SK-N-SH (cell line): Measurements from ENCODE around the gene UGGT2. TPM values are rescaled to one million over a fixed set of nuclear protein-coding genes. Genes with fewer than 3 reads are reported as not detected.

Source experiments
- CTCF ChIA-PET: fragments of 300-600, 350-600 bp; formaldehyde crosslinking; extraction: SDS; loops from one replicate; lab custom pipeline; 2021; lab: Yijun Ruan, JAX
- POLR2A ChIA-PET: fragments of 350-600 bp; sonication (Branson Sonifier 250); formaldehyde crosslinking; extraction: SDS; loops from one replicate; lab custom pipeline; 2020; ENCODE audit warnings: antibody characterized with exemption, inconsistent platforms; lab: Yijun Ruan, JAX
- DNase-seq: peaks from one replicate; pipeline ENCODE4 v3.0.0; 2012
- H2AFZ ChIP-seq: fragments of 200-600 bp; sonication (generic); 2 replicates; pipeline ENCODE4 v1.8.1; 2016; ENCODE audit warnings: antibody characterized with exemption, mild to moderate bottlenecking, low read depth
- H3F3A ChIP-seq: fragments of 200-600 bp; sonication (generic); replicated peaks from 2 replicates; pipeline ENCODE3; 2016; ENCODE audit warnings: antibody characterized with exemption, mild to moderate bottlenecking; ENCODE audit not compliant: insufficient read depth
- H3K27ac ChIP-seq, 2 experiments: fragments of 200-500 bp in 1 of 2; fragments of 200-600 bp in 1 of 2; sonication (Bioruptor generic) in 1 of 2; sonication (generic), shearing (Covaris generic) in 1 of 2; 2 replicates each; pipeline versions ENCODE4 v1.5.1 to v1.6.1; 2014 to 2016; ENCODE audit warnings: low read depth in 2 of 2, inconsistent platforms in 1 of 2, low read length in 1 of 2, mild to moderate bottlenecking in 1 of 2, mixed read lengths in 1 of 2
- H3K27me3 ChIP-seq: fragments of 200-600 bp; sonication (generic), shearing (Covaris generic); 2 replicates; pipeline ENCODE4 v1.6.1; 2016; ENCODE audit warnings: mixed run types; ENCODE audit not compliant: insufficient read depth
- H3K36me3 ChIP-seq, 2 experiments: fragments of 200-500 bp in 1 of 2; fragments of 200-600 bp in 1 of 2; sonication (Bioruptor generic) in 1 of 2; sonication (generic) in 1 of 2; replicated peaks in 1 of 2; 2 replicates each; pipeline versions ENCODE3 to v1.5.1; 2014 to 2016; ENCODE audit warnings: low read length in 1 of 2, mild to moderate bottlenecking in 1 of 2; ENCODE audit not compliant: insufficient read depth in 2 of 2, control insufficient read depth in 1 of 2
- H3K4me1 ChIP-seq, 2 experiments: fragments of 200-500 bp in 1 of 2; fragments of 200-600 bp in 1 of 2; sonication (Bioruptor generic) in 1 of 2; sonication (generic), shearing (Covaris generic) in 1 of 2; 2 replicates each; pipeline versions ENCODE4 v1.5.1 to v1.6.1; 2014 to 2016; ENCODE audit warnings: low read depth in 1 of 2, low read length in 1 of 2, mixed run types in 1 of 2; ENCODE audit not compliant: insufficient read depth in 2 of 2, control insufficient read depth in 1 of 2
- H3K4me2 ChIP-seq: fragments of 200-600 bp; sonication (generic), shearing (Covaris generic); 2 replicates; pipeline ENCODE4 v1.6.1; 2017; ENCODE audit warnings: mixed run types
- H3K4me3 ChIP-seq, 2 experiments: fragments of 200-500 bp in 1 of 2; fragments of 200-600 bp in 1 of 2; sonication (Bioruptor generic) in 1 of 2; sonication (generic), shearing (Covaris generic) in 1 of 2; 2 replicates each; pipeline versions ENCODE4 v1.5.1 to v1.8.1; 2014 to 2016; ENCODE audit warnings: low read depth in 2 of 2, inconsistent platforms in 1 of 2, low read length in 1 of 2, mild to moderate bottlenecking in 1 of 2, mixed read lengths in 1 of 2, moderate library complexity in 1 of 2
- H3K79me2 ChIP-seq: fragments of 200-600 bp; sonication (generic); 2 replicates; pipeline ENCODE4 v1.8.1; 2017; ENCODE audit warnings: mild to moderate bottlenecking; ENCODE audit not compliant: insufficient read depth
- H3K9ac ChIP-seq: fragments of 200-600 bp; sonication (generic); 2 replicates; pipeline ENCODE4 v1.6.1; 2017; ENCODE audit warnings: mixed run types
- H3K9me2 ChIP-seq: fragments of 200-600 bp; sonication (generic); 2 replicates; pipeline ENCODE4 v1.6.1; 2017; ENCODE audit warnings: mixed run types
- H3K9me3 ChIP-seq: fragments of 200-600 bp; sonication (generic); 2 replicates; pipeline ENCODE4 v1.6.1; 2017; ENCODE audit warnings: mixed run types, mild to moderate bottlenecking, moderate library complexity
- H4K20me1 ChIP-seq: fragments of 200-600 bp; sonication (generic); 2 replicates; pipeline ENCODE4 v1.6.1; 2017; ENCODE audit warnings: mild to moderate bottlenecking, mixed run types; ENCODE audit not compliant: insufficient read depth
- ELF1 ChIP-seq: IDR thresholded peaks from 2 replicates; pipeline ENCODE4 v1.4.0; 2012
- GABPA ChIP-seq: IDR thresholded peaks from 2 replicates; pipeline ENCODE4 v1.4.0; 2012; ENCODE audit warnings: low read depth, mild to moderate bottlenecking
- GATA2 ChIP-seq: sonication (generic); formaldehyde crosslinking; IDR thresholded peaks from 2 replicates; pipeline ENCODE4 v1.5.0; 2020; ENCODE audit warnings: mild to moderate bottlenecking, missing genetic modification reagents
- MEF2A ChIP-seq: IDR thresholded peaks from 2 replicates; pipeline ENCODE4 v1.4.0; 2012; ENCODE audit warnings: low read depth, borderline replicate concordance
- NFIC ChIP-seq: IDR thresholded peaks from 2 replicates; pipeline ENCODE4 v1.4.0; 2012; ENCODE audit warnings: borderline replicate concordance
- NRF1 ChIP-seq: IDR thresholded peaks from 2 replicates; pipeline ENCODE4 v1.6.1; 2012; ENCODE audit warnings: low read depth, mild to moderate bottlenecking, low read length
- POLR2AphosphoS5 ChIP-seq: IDR thresholded peaks from 2 replicates; pipeline ENCODE4 v1.6.1; 2012; ENCODE audit warnings: low read depth, low read length
- RAD21 ChIP-seq: IDR thresholded peaks from 2 replicates; pipeline ENCODE4 v1.6.1; 2012; ENCODE audit warnings: mild to moderate bottlenecking, low read length
- SIN3A ChIP-seq: IDR thresholded peaks from 2 replicates; pipeline ENCODE4 v1.6.1; 2012; ENCODE audit warnings: low read depth, mild to moderate bottlenecking, low read length, moderate library complexity, borderline replicate concordance
- SMC3 ChIP-seq: IDR thresholded peaks from 2 replicates; pipeline ENCODE4 v1.6.1; 2012; ENCODE audit warnings: low read depth, low read length, improper control_type of control experiment
- TAF1 ChIP-seq: IDR thresholded peaks from 2 replicates; pipeline ENCODE4 v1.6.1; 2012; ENCODE audit warnings: low read depth, mild to moderate bottlenecking, low read length, moderate library complexity, borderline replicate concordance
- TCF12 ChIP-seq: IDR thresholded peaks from 2 replicates; pipeline ENCODE4 v1.4.0; 2012
- TEAD4 ChIP-seq: IDR thresholded peaks from 2 replicates; pipeline ENCODE4 v1.4.0; 2012; ENCODE audit warnings: mild to moderate bottlenecking, borderline replicate concordance; ENCODE audit not compliant: insufficient read depth
- YY1 ChIP-seq: IDR thresholded peaks from 2 replicates; pipeline ENCODE4 v1.4.0; 2012; ENCODE audit warnings: low read depth, mild to moderate bottlenecking
- WGBS: methylation state at CpG from one replicate; pipeline ENCODE4 v1.1.6; 2017; ENCODE audit warnings: low lambda C conversion rate; 5-methylcytosine and 5-hydroxymethylcytosine counted together
- polyA plus RNA-seq, 3 experiments: library from polyadenylated mRNA; depleted of rRNA; stranded (reverse); fragments of >200 nt; gene quantifications; 2 replicates each; pipeline ENCODE4 v1.2.3, GENCODE V29; 2012
- TF ChIP-seq, protein P1 (sequence below): IDR thresholded peaks from 2 replicates; pipeline ENCODE4 v1.4.0; 2012; ENCODE audit warnings: low read depth, borderline replicate concordance
- TF ChIP-seq, protein P2 (sequence below): fragments of 200-600 bp; sonication (generic); IDR thresholded peaks from 2 replicates; pipeline ENCODE4 v1.6.1; 2017; ENCODE audit warnings: antibody characterized with exemption, mild to moderate bottlenecking, moderate library complexity
- TF ChIP-seq, protein P3 (sequence below): IDR thresholded peaks from 2 replicates; pipeline ENCODE4; 2012
- TF ChIP-seq, protein P4 (sequence below): fragments of 150-350 bp; IDR thresholded peaks from 2 replicates; pipeline ENCODE4 v1.6.1; 2016; ENCODE audit warnings: mild to moderate bottlenecking, low read depth, low read length

UGGT2 gene
- polyA plus RNA-seq, 1 of the 3 experiments (the other 2 are of a cell fraction): 13.3 TPM

DNA sequence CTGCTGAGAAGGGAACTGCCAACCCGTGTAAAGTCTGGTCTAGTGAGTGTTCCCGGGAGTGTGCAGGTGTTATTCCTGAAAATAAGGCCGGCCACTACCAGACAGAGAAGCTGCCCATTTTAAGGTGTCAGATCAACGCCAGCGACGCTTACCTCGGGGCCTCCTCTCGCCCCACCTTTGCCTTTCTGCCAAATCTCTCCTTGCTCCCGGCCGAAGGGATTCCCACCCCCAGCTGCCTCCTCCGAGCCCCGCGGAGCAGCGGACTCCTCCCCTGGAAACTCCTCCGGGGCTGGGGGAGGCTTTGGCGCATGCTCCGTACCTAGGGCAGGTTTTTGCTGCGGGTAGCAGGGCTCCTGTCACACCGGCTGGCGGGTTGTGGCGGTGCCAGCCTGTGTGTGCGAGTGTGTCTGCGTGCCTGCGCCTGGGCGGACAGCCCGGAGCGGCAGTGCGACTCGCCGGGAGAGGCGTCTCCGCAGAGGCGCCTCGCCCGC, 36.6 kb upstream of the UGGT2 start, which contains the start of gene HS6ST3:
Gene HS6ST3 (plus strand): TSS at position 359 of the 491 bp plus-strand sequence.
- POLR2A ChIA-PET: no interaction called here
- Histone ChIP-seq H4K20me1 (no peaks in the 10 kb centered on the region), H3K9ac (no peak within 1 kb of the TSS)

DNA sequence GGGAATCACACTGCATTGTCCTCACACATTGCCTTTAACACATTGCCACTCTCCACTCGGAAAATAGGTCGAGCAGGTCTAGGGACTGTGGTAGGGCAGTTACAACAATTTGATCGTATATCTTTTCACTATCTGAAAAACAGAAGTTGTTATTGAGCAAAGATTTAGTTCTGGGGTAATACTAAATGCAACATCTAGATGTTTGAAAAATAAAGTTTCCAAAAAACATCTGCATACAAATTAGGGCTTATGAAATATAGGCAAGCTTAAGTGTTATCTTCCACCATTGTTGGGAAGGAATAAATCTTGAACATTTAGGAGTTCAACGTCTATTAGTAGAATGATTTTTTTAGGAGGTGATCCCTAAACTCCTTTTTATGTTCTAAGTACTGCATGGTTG, 35.9 kb upstream of the UGGT2 start:
- Histone ChIP-seq H3F3A (no peaks in the 10 kb centered on the region), H4K20me1 (no peaks in the 10 kb centered on the region), H3K9ac (no peak overlapping the region), H3K4me2 (no peak overlapping the region), H3K4me1 (peaks cover 0 to 7% of the 10 kb centered on the region in 2 experiments; a peak in 1 of 4 replicates), H3K27ac (no peak overlapping the region), H3K9me2 (no peaks in the 10 kb centered on the region), H3K27me3 (peaks cover 34% of the 10 kb centered on the region), H3K36me3 (no peaks in the 10 kb centered on the region), H3K4me3 (no peak overlapping the region; a peak in 1 of 4 replicates)
- DNase-seq: no peak
- WGBS: 67% methylated on average over 4 of the region's 4 CpGs
- POLR2A ChIA-PET: no interaction called here
- no peak for TF ChIP-seq NFIC
- TF ChIP-seq, all 33 proteins: peak for 0
- H3K9me3 ChIP-seq: no peaks in the 10 kb centered on the region
- H2AFZ ChIP-seq: no peak overlapping the region
- no peaks in the 10 kb centered on the region; the same call in 1 of the 2 replicates for H3K79me2 ChIP-seq
- CTCF ChIA-PET: interaction anchor here (1.0 to 2.0 kb wide), 2 partner anchors 10 to 14 kb away, joined by 3 to 4 read pairs; no protein-coding TSS in a partner anchor

More for the DNA sequence above, 36.6 kb upstream of the UGGT2 start, which contains the start of gene HS6ST3:
- Histone ChIP-seq H3K4me1 (peaks cover 0 to 7% of the 10 kb centered on the region in 2 experiments; a peak in 1 of 4 replicates), H3K27me3 (peaks cover 34% of the 10 kb centered on the region), H3K9me2 (no peaks in the 10 kb centered on the region), H3K4me2 (peak within 1 kb of the TSS; percentile 84), H3K27ac (no peak within 1 kb of the TSS), H2AFZ (peak within 1 kb of the TSS; percentile 84; the same call in 1 of the 2 replicates), H3K4me3 (peak within 1 kb of the TSS; percentile 53 to 62), H3K36me3 (no peaks in the 10 kb centered on the region), H3K9me3 (no peaks in the 10 kb centered on the region), H3K79me2 (no peaks in the 10 kb centered on the region; the same call in 1 of the 2 replicates), H3F3A (no peaks in the 10 kb centered on the region)
- 0% methylated on average over 8 of the region's 35 CpGs for WGBS
- no peak for TF ChIP-seq TCF12
- TF ChIP-seq, protein P1, sequence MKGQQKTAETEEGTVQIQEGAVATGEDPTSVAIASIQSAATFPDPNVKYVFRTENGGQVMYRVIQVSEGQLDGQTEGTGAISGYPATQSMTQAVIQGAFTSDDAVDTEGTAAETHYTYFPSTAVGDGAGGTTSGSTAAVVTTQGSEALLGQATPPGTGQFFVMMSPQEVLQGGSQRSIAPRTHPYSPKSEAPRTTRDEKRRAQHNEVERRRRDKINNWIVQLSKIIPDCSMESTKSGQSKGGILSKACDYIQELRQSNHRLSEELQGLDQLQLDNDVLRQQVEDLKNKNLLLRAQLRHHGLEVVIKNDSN: no peak
- no peak for TF ChIP-seq YY1
- no peak for TF ChIP-seq GATA2 (CRISPR knock-in tag)
- no peak for TF ChIP-seq SMC3
- TF ChIP-seq TEAD4: no peak
- CTCF ChIA-PET: interaction anchor here (1.0 to 2.0 kb wide), 2 partner anchors 10 to 15 kb away, joined by 3 to 4 read pairs; no protein-coding TSS in a partner anchor
- peak; percentile 79 for DNase-seq

DNA sequence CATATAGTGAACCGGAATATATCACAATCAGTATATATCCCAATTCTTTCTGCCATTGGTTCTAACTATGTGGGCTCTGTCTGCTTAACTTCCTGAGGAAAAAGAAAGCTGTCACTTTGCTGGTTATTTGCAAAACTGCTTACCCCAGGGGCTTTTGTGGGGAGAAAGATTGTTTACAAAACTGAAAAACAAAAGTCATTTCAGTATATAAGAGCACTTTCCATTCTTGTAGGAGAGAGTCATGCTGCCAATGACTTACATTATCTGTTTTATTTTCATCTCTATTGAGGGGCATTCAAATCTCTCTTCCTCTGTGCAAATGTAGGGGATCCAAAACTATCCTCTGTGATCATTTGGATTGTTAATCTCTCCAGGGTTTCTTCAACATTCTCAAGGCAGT, 33.5 kb upstream of the UGGT2 start:
- no peaks in the 10 kb centered on the region for H3K79me2 ChIP-seq
- no peak for DNase-seq
- no peaks in the 10 kb centered on the region for H3F3A ChIP-seq
- H3K27ac ChIP-seq: no peak overlapping the region
- POLR2A ChIA-PET: no interaction called here
- H3K4me2 ChIP-seq: no peak overlapping the region
- H3K9me3 ChIP-seq: no peaks in the 10 kb centered on the region
- no peak overlapping the region for H2AFZ ChIP-seq
- CTCF ChIA-PET: interaction anchor here (1.0 to 2.1 kb wide), 3 partner anchors 17 to 731 kb away, joined by 3 to 8 read pairs (median 3); no protein-coding TSS in a partner anchor
- no peak overlapping the region for H3K4me3 ChIP-seq
- H3K36me3 ChIP-seq: no peaks in the 10 kb centered on the region
- no peaks in the 10 kb centered on the region for H3K9me2 ChIP-seq
- no peak overlapping the region for H3K9ac ChIP-seq
- 77% methylated on average over 1 of the region's 1 CpG for WGBS
- peaks cover 0 to 7% of the 10 kb centered on the region in 2 experiments; a peak in 1 of 4 replicates for H3K4me1 ChIP-seq
- peaks cover 23% of the 10 kb centered on the region for H3K27me3 ChIP-seq
- H4K20me1 ChIP-seq: no peaks in the 10 kb centered on the region
- TF ChIP-seq YY1 (no peak), TAF1 (no peak), MEF2A (no peak), GABPA (no peak), NRF1 (no peak), SMC3 (no peak), GATA2 (CRISPR knock-in tag) (no peak), ELF1 (no peak), NFIC (no peak), SIN3A (no peak), RAD21 (no peak), POLR2AphosphoS5 (no peak)
- TF ChIP-seq, protein P2, sequence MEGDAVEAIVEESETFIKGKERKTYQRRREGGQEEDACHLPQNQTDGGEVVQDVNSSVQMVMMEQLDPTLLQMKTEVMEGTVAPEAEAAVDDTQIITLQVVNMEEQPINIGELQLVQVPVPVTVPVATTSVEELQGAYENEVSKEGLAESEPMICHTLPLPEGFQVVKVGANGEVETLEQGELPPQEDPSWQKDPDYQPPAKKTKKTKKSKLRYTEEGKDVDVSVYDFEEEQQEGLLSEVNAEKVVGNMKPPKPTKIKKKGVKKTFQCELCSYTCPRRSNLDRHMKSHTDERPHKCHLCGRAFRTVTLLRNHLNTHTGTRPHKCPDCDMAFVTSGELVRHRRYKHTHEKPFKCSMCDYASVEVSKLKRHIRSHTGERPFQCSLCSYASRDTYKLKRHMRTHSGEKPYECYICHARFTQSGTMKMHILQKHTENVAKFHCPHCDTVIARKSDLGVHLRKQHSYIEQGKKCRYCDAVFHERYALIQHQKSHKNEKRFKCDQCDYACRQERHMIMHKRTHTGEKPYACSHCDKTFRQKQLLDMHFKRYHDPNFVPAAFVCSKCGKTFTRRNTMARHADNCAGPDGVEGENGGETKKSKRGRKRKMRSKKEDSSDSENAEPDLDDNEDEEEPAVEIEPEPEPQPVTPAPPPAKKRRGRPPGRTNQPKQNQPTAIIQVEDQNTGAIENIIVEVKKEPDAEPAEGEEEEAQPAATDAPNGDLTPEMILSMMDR: no peak
- TF ChIP-seq, protein P3, sequence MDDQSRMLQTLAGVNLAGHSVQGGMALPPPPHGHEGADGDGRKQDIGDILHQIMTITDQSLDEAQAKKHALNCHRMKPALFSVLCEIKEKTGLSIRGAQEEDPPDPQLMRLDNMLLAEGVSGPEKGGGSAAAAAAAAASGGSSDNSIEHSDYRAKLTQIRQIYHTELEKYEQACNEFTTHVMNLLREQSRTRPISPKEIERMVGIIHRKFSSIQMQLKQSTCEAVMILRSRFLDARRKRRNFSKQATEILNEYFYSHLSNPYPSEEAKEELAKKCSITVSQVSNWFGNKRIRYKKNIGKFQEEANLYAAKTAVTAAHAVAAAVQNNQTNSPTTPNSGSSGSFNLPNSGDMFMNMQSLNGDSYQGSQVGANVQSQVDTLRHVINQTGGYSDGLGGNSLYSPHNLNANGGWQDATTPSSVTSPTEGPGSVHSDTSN: no peak
- TF ChIP-seq, protein P4, sequence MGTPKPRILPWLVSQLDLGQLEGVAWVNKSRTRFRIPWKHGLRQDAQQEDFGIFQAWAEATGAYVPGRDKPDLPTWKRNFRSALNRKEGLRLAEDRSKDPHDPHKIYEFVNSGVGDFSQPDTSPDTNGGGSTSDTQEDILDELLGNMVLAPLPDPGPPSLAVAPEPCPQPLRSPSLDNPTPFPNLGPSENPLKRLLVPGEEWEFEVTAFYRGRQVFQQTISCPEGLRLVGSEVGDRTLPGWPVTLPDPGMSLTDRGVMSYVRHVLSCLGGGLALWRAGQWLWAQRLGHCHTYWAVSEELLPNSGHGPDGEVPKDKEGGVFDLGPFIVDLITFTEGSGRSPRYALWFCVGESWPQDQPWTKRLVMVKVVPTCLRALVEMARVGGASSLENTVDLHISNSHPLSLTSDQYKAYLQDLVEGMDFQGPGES: no peak
